ENCODE data around the gene SOCS3. TPM values are rescaled to one million over a fixed set of nuclear protein-coding genes. Genes with fewer than 3 reads are reported as not detected.

SOCS3 gene
- total and polyA plus RNA-seq, 10 of the 15 experiments (the other 5 are each of a cell fraction or from before 2014, with no cell fraction given) = 0.05 to 3.9 (median 1.0) TPM

DNA sequence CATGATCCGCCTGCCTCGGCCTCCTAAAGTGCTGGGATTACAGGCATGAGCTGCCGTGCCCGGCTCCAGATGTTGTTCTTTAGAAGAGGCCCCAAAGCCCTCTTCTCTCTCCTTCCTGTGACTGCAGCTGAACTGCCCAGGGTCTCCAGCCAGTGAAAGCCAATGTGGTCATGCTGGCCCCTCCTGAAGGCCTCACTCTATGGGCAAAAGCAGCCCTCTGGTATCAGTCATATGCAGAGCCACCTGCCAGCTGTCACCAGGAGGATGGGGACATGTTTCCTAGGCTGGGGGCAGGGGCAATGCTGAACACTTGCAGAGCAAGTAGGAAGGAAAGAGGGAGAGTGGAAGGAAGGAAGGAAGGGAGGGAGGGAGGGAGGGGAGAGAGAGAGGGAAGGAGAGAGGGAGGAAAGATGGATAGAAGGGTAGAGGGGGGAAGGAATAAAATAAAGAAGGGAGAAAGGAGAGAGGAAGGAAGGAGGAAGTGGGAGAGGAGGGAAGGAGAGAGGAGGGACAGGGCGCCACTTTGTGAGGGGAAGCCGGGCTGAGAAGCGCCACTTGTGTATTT, 36.0 kb downstream of the SOCS3 start:
- Histone ChIP-seq H3K4me3 (no peak overlapping the region), H3K79me2 (ENCODE audit: control insufficient read depth, insufficient read depth, low read length) (no peaks in the 10 kb centered on the region), H3K27ac (ENCODE audit: control insufficient read depth, insufficient read depth) (no peak overlapping the region), H4K20me1 (ENCODE audit: control insufficient read depth, insufficient read depth) (no peaks in the 10 kb centered on the region), H2AFZ (ENCODE audit: control insufficient read depth, low read depth, low read length) (no peak overlapping the region), H3K9ac (ENCODE audit: control insufficient read depth, insufficient read depth, low read length) (no peak overlapping the region), H3K4me1 (ENCODE audit: control insufficient read depth, insufficient read depth, low read length) (peaks cover 6% of the 10 kb centered on the region; the same call in 1 of the 2 replicates), H3K36me3 (ENCODE audit: control insufficient read depth in 2 of 2, insufficient read depth in 2 of 2, low read length in 1 of 2) (no peaks in the 10 kb centered on the region), H3K4me2 (ENCODE audit: control insufficient read depth, insufficient read depth) (no peak overlapping the region), H3K27me3 (replicated peaks in 1 of 2; ENCODE audit: control insufficient read depth in 2 of 2, insufficient read depth in 2 of 2, low read length in 1 of 2) (no peaks in the 10 kb centered on the region), H3K9me3 (replicated peaks; ENCODE audit: control insufficient read depth, insufficient read depth, low read length) (no peaks in the 10 kb centered on the region)
- WGBS (ENCODE audit: insufficient coverage, insufficient replicate concordance, low lambda C conversion rate, missing lambda C conversion rate) = 86% methylated on average over 7 of the region's 7 CpGs
- FAIRE-seq = no peak
- ATAC-seq = peak; percentile 45
- TF ChIP-seq KDM1A (IDR thresholded peaks at IDR 0.05; ENCODE audit: borderline replicate concordance) (no peak), ZNF24 (IDR thresholded peaks at IDR 0.05) (no peak), HDAC6 (IDR thresholded peaks at IDR 0.05; ENCODE audit: unreplicated experiment) (no peak), HDAC2 (IDR thresholded peaks at IDR 0.05) (no peak), LARP7 (IDR thresholded peaks at IDR 0.05) (no peak), CBX3 (IDR thresholded peaks at IDR 0.05; ENCODE audit: borderline replicate concordance, low read depth) (no peak), POLR2A (IDR thresholded peaks at IDR 0.05; ENCODE audit: low read depth, low read length) (no peak), MYB (IDR thresholded peaks at IDR 0.05; ENCODE audit: borderline replicate concordance, low read depth, low read length) (no peak), TCF12 (IDR thresholded peaks at IDR 0.05; ENCODE audit: low read depth, low read length) (no peak), NFYB (IDR thresholded peaks at IDR 0.05; ENCODE audit: insufficient read depth, low read depth, low read length) (no peak), ZNF592 (IDR thresholded peaks at IDR 0.05) (no peak), IKZF1 (conservative IDR thresholded peaks at IDR 0.05) (no peak), PKNOX1 (IDR thresholded peaks at IDR 0.05) (no peak), BHLHE40 (IDR thresholded peaks at IDR 0.05; ENCODE audit: borderline replicate concordance in 1 of 2, low read depth in 2 of 2, low read length in 1 of 2) (no peak), MEF2B (IDR thresholded peaks at IDR 0.05; ENCODE audit: partially characterized antibody, poor library complexity, severe bottlenecking) (no peak)
- TF ChIP-seq, protein P1, sequence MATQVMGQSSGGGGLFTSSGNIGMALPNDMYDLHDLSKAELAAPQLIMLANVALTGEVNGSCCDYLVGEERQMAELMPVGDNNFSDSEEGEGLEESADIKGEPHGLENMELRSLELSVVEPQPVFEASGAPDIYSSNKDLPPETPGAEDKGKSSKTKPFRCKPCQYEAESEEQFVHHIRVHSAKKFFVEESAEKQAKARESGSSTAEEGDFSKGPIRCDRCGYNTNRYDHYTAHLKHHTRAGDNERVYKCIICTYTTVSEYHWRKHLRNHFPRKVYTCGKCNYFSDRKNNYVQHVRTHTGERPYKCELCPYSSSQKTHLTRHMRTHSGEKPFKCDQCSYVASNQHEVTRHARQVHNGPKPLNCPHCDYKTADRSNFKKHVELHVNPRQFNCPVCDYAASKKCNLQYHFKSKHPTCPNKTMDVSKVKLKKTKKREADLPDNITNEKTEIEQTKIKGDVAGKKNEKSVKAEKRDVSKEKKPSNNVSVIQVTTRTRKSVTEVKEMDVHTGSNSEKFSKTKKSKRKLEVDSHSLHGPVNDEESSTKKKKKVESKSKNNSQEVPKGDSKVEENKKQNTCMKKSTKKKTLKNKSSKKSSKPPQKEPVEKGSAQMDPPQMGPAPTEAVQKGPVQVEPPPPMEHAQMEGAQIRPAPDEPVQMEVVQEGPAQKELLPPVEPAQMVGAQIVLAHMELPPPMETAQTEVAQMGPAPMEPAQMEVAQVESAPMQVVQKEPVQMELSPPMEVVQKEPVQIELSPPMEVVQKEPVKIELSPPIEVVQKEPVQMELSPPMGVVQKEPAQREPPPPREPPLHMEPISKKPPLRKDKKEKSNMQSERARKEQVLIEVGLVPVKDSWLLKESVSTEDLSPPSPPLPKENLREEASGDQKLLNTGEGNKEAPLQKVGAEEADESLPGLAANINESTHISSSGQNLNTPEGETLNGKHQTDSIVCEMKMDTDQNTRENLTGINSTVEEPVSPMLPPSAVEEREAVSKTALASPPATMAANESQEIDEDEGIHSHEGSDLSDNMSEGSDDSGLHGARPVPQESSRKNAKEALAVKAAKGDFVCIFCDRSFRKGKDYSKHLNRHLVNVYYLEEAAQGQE (IDR thresholded peaks at IDR 0.05; ENCODE audit: low read depth, low read length) = no peak
- ChIA-PET RAD21 (ENCODE audit: unreplicated experiment) (no interaction called here), POLR2A (interaction anchor here (0.6 kb wide), 1 partner anchor 36 kb away, joined by 8 read pairs; the partner anchor contains the start of gene SOCS3), SMC1A (ENCODE audit: uncharacterized antibody, unreplicated experiment) (interaction anchor here (2.0 kb wide), 1 partner anchor 12 kb away, joined by 7 read pairs; no protein-coding TSS in a partner anchor), CTCF (no interaction called here)
- in situ Hi-C loops (cut with MboI) = no loop called here
- no peak for DNase-seq (ENCODE audit: low read depth, low spot score)
- intact Hi-C loops (cut with micrococcal nuclease; ENCODE audit: unreplicated experiment) = no loop called here
- no TSS peak for BruUV-seq (replicated peaks)
